HL-60 (cell line): ENCODE results near the gene TIE1.

Experiments used
- CTCF ChIP-seq: IDR thresholded peaks from one replicate; pipeline ENCODE4 v1.5.1; 2011; ENCODE audit warnings: low read length, control low read depth, inconsistent platforms; ENCODE audit not compliant: insufficient read depth
- GABPA ChIP-seq: IDR thresholded peaks from 2 replicates; pipeline ENCODE4 v1.6.1; 2012; ENCODE audit warnings: low read depth
- POLR2AphosphoS5 ChIP-seq: IDR thresholded peaks from 2 replicates; pipeline ENCODE4 v1.6.1; 2012; ENCODE audit warnings: low read depth

- TF ChIP-seq POLR2AphosphoS5 (no peak), CTCF (no peak), GABPA (no peak)
Measured at GRCh38 chr1:43258370-43258769, 42.4 kb upstream of the TIE1 start.
